GM18498 (cell line): ENCODE results near the gene FBXL2.

ENCODE experiments used
- ATAC-seq: cut with Tn5 transposase; IDR thresholded peaks from one replicate; pipeline ENCODE4 v1.9.1; 2021; ENCODE audit warnings: mild to moderate bottlenecking, moderate library complexity; ENCODE audit not compliant: unreplicated experiment

FBXL2 gene, protein sequence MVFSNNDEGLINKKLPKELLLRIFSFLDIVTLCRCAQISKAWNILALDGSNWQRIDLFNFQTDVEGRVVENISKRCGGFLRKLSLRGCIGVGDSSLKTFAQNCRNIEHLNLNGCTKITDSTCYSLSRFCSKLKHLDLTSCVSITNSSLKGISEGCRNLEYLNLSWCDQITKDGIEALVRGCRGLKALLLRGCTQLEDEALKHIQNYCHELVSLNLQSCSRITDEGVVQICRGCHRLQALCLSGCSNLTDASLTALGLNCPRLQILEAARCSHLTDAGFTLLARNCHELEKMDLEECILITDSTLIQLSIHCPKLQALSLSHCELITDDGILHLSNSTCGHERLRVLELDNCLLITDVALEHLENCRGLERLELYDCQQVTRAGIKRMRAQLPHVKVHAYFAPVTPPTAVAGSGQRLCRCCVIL

DNA sequence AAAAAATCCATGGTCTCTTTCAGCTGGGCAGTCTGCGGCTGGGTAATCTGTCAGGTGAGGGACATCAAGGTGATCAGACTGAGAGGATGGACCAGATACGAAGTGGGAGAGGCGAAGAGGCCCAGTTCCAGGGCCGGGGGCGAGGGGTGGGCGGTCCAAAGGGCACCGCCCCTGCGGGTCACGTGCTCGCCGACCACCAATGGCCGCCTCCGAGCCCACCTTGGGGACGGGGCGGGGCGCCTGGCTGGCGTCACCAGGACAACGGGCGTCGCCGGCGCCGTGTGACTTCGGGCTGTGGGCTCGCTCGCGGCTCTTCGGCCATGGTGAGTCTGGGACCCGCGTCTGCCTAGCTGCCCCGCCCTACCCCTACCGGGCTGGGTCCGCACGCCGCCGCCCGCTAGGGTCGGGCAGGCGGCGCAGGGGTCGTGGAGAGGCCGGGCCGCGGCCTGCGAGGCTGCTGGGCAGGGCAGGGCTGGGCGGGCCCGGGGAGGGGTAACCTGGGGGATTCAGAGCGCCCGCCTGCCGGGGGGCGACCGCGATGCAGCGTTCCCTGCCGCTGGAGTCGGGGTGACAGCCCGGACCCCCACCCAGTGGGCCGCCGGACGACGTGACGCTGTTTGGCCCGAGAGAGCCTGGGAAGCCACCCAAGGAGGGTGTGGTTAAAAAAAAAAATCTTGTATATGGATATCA lies at the start of gene FBXL2:
TSS of gene FBXL2 (plus strand) at position 250 of the 690 bp plus-strand sequence. CDS start at position 321, 71 bp downstream.
- peak; percentile 90 for ATAC-seq

DNA sequence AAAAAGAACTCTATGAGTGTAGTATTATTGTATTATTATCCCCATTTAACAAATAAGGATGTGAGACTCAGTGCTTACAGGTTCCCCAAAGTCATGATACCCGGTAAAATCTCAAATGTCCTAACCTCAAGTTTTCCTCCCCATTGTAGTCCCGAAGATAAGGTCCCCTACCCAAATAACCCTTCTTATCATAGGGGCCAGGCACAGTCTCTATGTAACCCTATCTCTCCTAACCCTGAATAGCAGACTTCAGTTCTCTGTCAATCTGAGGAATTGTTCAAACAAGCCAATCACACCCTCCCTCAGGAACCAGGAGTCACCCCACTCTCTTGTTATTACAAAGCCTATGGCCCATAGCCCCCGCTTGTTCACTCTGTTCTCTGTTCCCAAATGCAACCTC lies 48.2 kb upstream of the FBXL2 start:
- ATAC-seq, result no peak

- ATAC-seq, result no peak
These were observed 47.3 kb upstream of the FBXL2 start for GRCh38 chr3:33229947-33230346.

DNA sequence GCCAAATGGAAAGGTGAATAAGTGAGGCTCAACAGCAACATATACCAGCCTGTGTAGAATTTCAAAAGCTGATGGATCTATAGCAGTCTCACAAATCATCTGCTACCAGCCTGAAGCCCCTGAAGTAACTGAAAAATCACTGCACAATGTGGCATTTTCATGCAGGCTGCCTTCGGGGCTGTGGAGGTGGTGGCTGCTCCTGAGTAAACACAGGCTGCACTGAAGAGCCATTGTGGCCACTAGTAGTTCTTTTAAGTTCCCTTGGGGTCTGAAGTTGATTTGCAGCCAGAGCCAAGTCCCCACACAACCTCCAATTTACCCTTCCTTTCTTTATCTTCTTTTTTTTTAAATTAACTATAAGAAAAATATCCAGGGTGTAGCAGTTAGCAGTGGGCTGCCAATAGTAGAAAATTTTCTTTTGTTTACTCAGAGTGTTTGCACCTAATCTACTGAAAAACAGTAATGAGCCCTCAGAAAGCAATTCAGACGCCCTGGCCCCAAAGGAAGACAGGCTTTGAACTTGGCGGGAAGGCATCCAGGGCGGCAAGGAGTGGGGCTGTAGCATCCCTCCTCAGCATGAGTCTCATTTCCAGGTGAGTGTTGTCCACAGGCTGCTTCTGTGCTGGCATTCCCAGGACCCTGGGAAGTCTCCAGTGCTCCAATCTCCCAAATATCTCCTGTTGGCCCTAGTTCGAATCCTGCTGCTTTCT lies 45.3 kb upstream of the FBXL2 start:
- ATAC-seq, result no peak

GRCh38 chr3:33233884-33234283 lies 43.4 kb upstream of the FBXL2 start:
- no peak for ATAC-seq

GRCh38 chr3:33236005-33236404 lies 41.2 kb upstream of the FBXL2 start:
- no peak for ATAC-seq

- ATAC-seq, result no peak
These were observed 39.8 kb upstream of the FBXL2 start for GRCh38 chr3:33237439-33237838.

DNA sequence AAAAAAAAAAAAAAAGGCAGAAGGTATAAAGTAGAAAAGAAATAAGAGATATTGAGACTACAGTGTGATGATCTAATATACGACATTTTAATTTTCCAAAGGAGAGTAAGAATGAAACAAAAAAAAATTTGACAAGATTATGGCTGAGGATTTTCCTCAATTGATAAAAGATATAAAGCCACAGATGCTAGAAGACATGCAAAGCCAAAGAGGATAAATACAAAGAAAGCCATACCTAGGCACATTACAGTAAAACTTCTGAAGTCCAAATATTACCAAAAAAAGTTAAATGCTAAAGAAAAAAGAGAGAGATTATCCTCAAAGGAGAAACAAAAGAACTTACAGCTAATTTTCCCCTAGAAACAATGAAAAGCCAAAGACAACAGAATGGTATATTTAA lies 38.3 kb upstream of the FBXL2 start:
- ATAC-seq, result no peak

- ATAC-seq, result no peak
These were observed 37.0 kb upstream of the FBXL2 start for GRCh38 chr3:33240261-33240660.

DNA sequence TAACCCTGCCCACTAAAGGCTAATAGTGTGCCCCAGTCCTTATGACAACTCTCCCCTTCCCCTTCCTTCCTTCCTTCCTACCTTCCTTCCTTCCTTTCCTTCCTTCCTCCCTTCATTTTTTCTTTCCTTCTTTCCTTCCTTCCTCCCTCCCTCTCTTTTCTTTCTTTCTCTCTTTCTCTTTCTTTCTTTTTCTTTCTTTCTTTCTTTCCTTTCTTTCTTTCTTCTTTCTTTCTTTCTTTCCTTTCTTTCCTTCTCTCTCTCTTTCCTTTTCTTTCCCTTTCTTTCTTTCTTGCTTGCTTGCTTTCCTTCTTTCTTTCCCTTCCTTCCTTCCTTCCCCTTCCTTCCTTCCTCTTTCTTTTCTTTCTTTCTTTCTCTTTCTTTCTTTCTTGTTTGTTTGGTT lies 30.5 kb upstream of the FBXL2 start:
- no peak for ATAC-seq

DNA sequence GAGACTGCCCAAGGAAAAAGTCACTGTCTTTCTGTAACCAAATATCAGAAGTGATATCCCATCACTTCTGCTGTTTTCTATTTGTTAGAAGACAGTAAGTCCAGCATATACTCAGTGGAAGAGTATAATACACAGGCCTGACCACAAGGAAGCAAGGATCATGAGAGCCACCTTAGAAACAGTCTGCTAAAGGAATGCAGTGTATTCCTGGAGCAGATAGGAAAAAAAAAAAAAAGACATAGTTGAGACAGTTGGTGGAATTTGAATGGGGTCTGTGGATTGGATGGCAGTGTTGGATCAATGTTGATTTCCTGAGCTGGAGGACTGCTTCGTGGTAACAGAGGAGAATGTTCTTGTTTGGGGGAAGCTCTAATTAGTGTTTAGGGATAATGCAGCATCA lies 26.5 kb upstream of the FBXL2 start:
- no peak for ATAC-seq

DNA sequence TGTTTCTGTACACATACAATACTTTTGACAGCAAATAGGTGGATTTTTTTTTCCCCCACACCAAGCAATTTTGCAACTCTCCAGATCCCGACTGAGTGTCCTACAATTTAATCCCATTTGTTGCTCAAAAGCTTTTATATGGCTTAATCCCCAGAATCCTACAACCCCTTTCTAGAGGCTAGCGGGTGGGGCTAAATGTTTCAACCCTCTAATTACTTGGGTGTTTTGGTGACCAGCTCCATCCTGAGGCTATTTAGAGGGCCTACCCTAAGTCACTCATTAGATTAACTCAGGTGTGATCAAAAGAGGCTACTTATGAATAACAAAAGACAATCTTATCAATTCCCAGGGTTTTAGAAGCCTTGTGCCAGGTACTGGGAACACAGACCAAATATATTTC lies 21.0 kb upstream of the FBXL2 start:
- no peak for ATAC-seq

GRCh38 chr3:33260104-33260503 lies 17.1 kb upstream of the FBXL2 start:
- ATAC-seq, result no peak

- ATAC-seq, result no peak
These were observed 7.9 kb upstream of the FBXL2 start for GRCh38 chr3:33269385-33269784.

DNA sequence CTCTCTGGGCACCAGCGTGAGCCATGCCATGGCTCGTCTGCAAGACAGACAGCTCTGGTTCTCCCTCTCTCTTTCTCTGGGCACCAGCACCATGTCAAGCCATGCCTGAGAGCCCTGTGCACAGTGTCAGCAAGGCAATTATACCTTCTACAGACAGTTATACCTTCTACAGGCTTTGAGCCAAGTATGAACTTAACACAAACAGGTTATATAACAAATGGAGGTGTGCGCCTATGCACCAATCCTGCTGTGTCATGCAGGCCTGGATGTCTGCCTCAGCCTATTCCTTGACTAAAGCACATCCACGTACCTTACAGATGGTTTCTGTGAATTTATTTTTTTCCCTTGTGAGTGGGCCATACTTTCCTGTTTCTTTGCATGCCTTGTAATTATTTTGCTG lies 5.9 kb upstream of the FBXL2 start:
- ATAC-seq, result no peak

- no peak for ATAC-seq
These were observed 3.6 kb upstream of the FBXL2 start for GRCh38 chr3:33273628-33274027.

DNA sequence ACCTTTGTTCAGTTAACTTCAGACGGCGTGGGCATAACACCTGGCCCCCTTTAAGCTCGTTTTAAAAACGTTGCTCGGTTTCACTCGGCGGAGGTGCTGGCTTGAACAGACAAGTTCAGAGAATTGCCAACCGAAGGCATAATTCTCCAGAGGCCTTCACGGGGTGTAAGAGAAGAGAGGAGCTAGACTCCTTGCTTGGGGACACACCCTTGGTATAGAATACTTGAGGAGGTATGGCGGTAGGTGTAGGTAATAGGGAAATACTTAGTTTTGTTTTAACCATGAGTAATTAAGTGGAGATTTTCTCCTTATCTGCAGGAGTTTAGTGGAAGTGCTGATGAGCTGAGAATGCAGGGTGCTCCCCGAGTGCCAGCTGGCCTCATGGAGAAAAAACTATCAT lies 921 bp downstream of the FBXL2 start:
- no peak for ATAC-seq

GRCh38 chr3:33287672-33288282 lies 10.5 kb downstream of the FBXL2 start:
- no peak for ATAC-seq

GRCh38 chr3:33299395-33300081 lies 22.3 kb downstream of the FBXL2 start:
- ATAC-seq, result no peak

GRCh38 chr3:33312361-33312760 lies 35.1 kb downstream of the FBXL2 start:
- ATAC-seq, result no peak

DNA sequence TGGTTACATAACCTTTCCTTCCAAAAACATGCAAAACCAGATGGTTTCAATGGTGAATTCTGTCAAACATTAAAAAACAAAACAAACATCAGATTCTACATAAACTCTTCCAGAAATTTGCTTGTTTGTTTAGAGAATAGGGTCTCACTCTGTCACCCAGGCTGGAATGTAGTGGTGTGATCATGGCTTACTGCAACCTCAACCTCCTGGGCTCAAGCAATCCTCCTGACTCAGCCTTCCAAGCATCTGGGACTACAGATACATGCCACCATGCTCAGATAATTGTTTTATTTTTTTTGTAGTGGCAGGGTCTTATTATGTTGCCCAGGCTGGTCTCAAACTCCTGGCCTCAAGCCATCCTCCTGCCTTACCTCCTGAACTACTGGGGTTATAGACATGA lies 36.1 kb downstream of the FBXL2 start:
- ATAC-seq, result no peak
